A549 treated with AZD9567 at 1 μM for 4 hours (cell line): ENCODE measurements around the gene SH2D2A. TPM values are rescaled to one million over a fixed set of nuclear protein-coding genes. Genes with fewer than 3 reads are reported as not detected.

Source experiments
- total RNA-seq: library from RNA; stranded (reverse); fragments of 200-300 nt; extraction: Qiagen RNA extraction; gene quantifications from 5 replicates; pipeline ENCODE4 v1.2.3, GENCODE V29; 2022; ENCODE audit not compliant: insufficient read depth

SH2D2A gene
- total RNA-seq: 2.6 to 3.6 TPM (median 2.7 TPM) in 5 replicates

GRCh38 chr1:156816561-156817328 is at the start of gene SH2D2A:
SH2D2A (minus strand) TSS chr1:156816848; CDS start chr1:156816708, 140 bp downstream.

GRCh38 chr1:156860628-156861423 is 44.2 kb upstream of the SH2D2A start, which contains the start of gene NTRK1:
NTRK1 (plus strand) TSS chr1:156860865; CDS start chr1:156860935, 70 bp downstream.

DNA sequence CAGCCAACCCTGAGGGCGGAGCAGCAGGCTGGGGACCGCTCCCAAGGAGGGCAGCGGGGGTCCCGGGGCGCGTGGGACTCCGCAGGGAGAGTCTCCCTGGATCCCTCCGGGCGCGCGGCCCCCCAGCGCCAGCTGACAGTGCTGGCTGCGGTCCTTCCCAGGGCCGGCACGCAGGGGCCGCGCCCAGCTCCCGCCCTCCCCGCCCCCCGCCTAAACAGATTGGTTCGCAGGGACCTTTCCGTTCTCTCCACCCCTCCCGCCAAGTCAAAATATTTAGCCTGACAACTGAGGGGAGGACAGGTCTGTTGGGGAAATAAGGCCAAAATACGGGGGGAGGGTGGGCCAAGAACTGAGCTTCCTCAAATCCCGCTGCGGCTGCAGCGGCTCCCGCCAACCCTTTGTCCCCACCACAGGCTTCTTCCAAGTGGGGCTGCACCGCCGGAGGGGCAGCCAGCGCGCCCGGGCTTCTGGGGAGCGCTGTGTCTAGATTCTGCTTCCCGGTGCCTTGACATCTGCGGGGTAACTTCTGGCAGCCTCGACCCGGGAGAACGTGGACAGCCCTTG is 42.4 kb upstream of the SH2D2A start, which contains the start of gene INSRR:
Gene INSRR (minus strand): TSS at position 159 of the 564 bp plus-strand sequence. CDS start 496 bp downstream, outside the sequence.

DNA sequence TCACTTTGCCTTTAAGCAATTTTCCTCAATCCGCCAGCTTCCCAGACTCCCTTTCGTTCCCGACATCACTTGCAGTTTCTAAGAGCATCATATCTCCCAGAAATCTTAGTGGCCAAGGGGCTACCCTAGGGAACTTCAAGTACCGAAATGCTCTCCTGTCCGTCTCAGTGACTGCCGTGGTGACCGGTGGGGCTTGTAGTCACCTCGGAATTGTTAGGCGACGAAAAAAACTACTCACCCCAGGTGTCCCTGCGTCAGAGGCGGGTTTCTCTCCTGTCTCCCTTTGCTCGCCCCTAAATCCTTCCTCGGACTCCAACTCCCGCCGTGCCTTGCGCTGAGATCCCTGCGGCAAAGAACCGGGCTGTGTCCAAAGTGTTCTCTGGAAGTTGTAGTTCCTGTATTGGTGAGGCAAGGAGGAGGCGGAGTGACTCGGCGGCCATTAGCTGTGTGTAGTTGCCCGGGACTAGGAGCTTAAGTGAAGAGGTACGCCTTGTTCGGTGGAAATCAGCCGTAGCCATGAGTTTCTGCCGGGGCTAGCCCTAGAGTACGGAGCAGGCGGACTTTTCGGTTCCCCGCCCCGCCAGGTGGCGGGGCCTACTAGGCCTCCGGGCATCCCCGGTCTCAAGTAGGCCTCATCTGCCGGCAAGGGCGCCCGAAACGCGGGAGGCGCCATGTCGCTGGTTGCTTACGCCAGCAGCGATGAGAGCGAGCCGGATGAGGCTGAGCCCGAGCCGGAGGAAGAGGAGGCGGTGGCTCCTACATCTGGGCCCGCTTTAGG is 49.4 kb downstream of the SH2D2A start, which contains the start of gene PRCC:
Gene PRCC (plus strand): TSS at position 435 of the 778 bp plus-strand sequence. CDS start 237 bp downstream, at position 672.

Other genes with a start within 250 kb of the SH2D2A start
- 9.4 to 20.1 TPM (median 18.7 TPM) in 5 replicates for gene IQGAP3, start 244.3 kb downstream of the SH2D2A start, total RNA-seq
- gene TTC24, start 237.1 kb downstream of the SH2D2A start, total RNA-seq: not detected in 5 replicates
- 112 to 177 TPM (median 169 TPM) in 5 replicates for gene NAXE, start 225.1 kb downstream of the SH2D2A start, total RNA-seq
- gene GPATCH4, start 215.4 kb downstream of the SH2D2A start, total RNA-seq: 59.5 to 87.5 TPM (median 65.3 TPM) in 5 replicates
- gene HAPLN2, start 197.4 kb downstream of the SH2D2A start, total RNA-seq: 0.06 to 0.18 TPM (median 0.12 TPM) in 3 of 5 replicates, not detected in the others
- 0.09 to 0.29 TPM (median 0.10 TPM) in 3 of 5 replicates, not detected in the others for gene BCAN, start 174.7 kb downstream of the SH2D2A start, total RNA-seq
- 0.90 to 1.5 TPM (median 1.1 TPM) in 5 replicates for gene NES, start 139.4 kb downstream of the SH2D2A start, total RNA-seq
- gene CRABP2, start 111.3 kb downstream of the SH2D2A start, total RNA-seq: 6.8 to 13.3 TPM (median 8.9 TPM) in 5 replicates
- gene METTL25B, start 88.4 kb downstream of the SH2D2A start, total RNA-seq: 26.2 to 29.5 TPM (median 26.9 TPM) in 5 replicates
- gene ISG20L2, start 88.1 kb downstream of the SH2D2A start, total RNA-seq: 38.9 to 72.8 TPM (median 43.1 TPM) in 5 replicates
- 153 to 197 TPM (median 189 TPM) in 5 replicates for gene MRPL24, start 75.8 kb downstream of the SH2D2A start, total RNA-seq
- gene HDGF, start 65.2 kb downstream of the SH2D2A start, total RNA-seq: 344 to 405 TPM (median 380 TPM) in 5 replicates
- gene PRCC, start 49.3 kb downstream of the SH2D2A start, total RNA-seq: 67.6 to 95.6 TPM (median 75.0 TPM) in 5 replicates
- gene INSRR, start 42.3 kb upstream of the SH2D2A start, total RNA-seq: not detected in 5 replicates
- gene NTRK1, start 44.0 kb upstream of the SH2D2A start, total RNA-seq: 0.04 to 0.13 TPM (median 0.09 TPM) in 4 of 5 replicates, not detected in the other
- gene PEAR1, start 76.9 kb upstream of the SH2D2A start, total RNA-seq: 3.4 to 5.8 TPM (median 5.1 TPM) in 5 replicates
- gene LRRC71, start 103.8 kb upstream of the SH2D2A start, total RNA-seq: 0.12 to 0.20 TPM (median 0.17 TPM) in 4 of 5 replicates, not detected in the other
- gene ARHGEF11, start 228.9 kb upstream of the SH2D2A start, total RNA-seq: 16.7 to 28.0 TPM (median 17.5 TPM) in 5 replicates